HG03175 (cell line): Measurements from ENCODE around the gene ABTB2.

Source experiments
- ATAC-seq: cut with Tn5 transposase; IDR thresholded peaks from one replicate; pipeline ENCODE4 v1.9.1; 2021; ENCODE audit warnings: mild to moderate bottlenecking, moderate library complexity; ENCODE audit not compliant: unreplicated experiment

Gene ABTB2

GRCh38 chr11:34296412-34296811 lies 61.4 kb downstream of the ABTB2 start:
- ATAC-seq: no peak

- ATAC-seq: no peak
Observed at GRCh38 chr11:34292546-34292945, 65.3 kb downstream of the ABTB2 start.

- ATAC-seq: no peak
Observed at GRCh38 chr11:34292111-34292510, 65.7 kb downstream of the ABTB2 start.

- ATAC-seq: no peak
Observed at GRCh38 chr11:34290926-34291325, 66.9 kb downstream of the ABTB2 start.

- no peak for ATAC-seq
Observed at GRCh38 chr11:34288492-34288891, 69.3 kb downstream of the ABTB2 start.

GRCh38 chr11:34284811-34285481 lies 72.9 kb downstream of the ABTB2 start:
- ATAC-seq: no peak

- ATAC-seq: no peak
Observed at GRCh38 chr11:34284156-34284555, 73.7 kb downstream of the ABTB2 start.

GRCh38 chr11:34280945-34281872 lies 76.6 kb downstream of the ABTB2 start:
- ATAC-seq: no peak

- ATAC-seq: no peak
Observed at GRCh38 chr11:34278693-34279297, 79.0 kb downstream of the ABTB2 start.

- no peak for ATAC-seq
Observed at GRCh38 chr11:34278175-34278574, 79.6 kb downstream of the ABTB2 start.

- no peak for ATAC-seq
Observed at GRCh38 chr11:34277171-34277570, 80.6 kb downstream of the ABTB2 start.

GRCh38 chr11:34276352-34276864 lies 81.4 kb downstream of the ABTB2 start:
- ATAC-seq: no peak

- ATAC-seq: no peak
Observed at GRCh38 chr11:34275486-34275885, 82.3 kb downstream of the ABTB2 start.

GRCh38 chr11:34274712-34275398 lies 83.0 kb downstream of the ABTB2 start:
- ATAC-seq: no peak

- no peak for ATAC-seq
Observed at GRCh38 chr11:34273099-34273498, 84.7 kb downstream of the ABTB2 start.

GRCh38 chr11:34271727-34272126 lies 86.1 kb downstream of the ABTB2 start:
- no peak for ATAC-seq

GRCh38 chr11:34270711-34271110 lies 87.1 kb downstream of the ABTB2 start:
- no peak for ATAC-seq

GRCh38 chr11:34269694-34270245 lies 88.0 kb downstream of the ABTB2 start:
- no peak for ATAC-seq

- ATAC-seq: no peak
Observed at GRCh38 chr11:34268906-34269430, 88.8 kb downstream of the ABTB2 start.

- ATAC-seq: no peak
Observed at GRCh38 chr11:34267417-34267816, 90.4 kb downstream of the ABTB2 start.
